GM13977 (cell line): ENCODE results near the gene GNPTG.
A peak's percentile ranks its signal among the peaks of the same experiment; 100 is the strongest.

Source experiments
- DNase-seq: peaks from one replicate; pipeline ENCODE4 v3.0.0; 2012; ENCODE audit warnings: low spot score
- CTCF ChIP-seq: IDR thresholded peaks from 2 replicates; pipeline ENCODE4 v1.5.1; 2012; ENCODE audit warnings: mild to moderate bottlenecking, control low read depth; ENCODE audit not compliant: insufficient read depth; ENCODE audit errors: extremely low read depth, missing control alignments
- in situ Hi-C: fragments of 300-500 bp; cut with MboI; formaldehyde crosslinking; loops from one replicate; pipeline ENCODE4 v1.12.0; 2022; ENCODE audit warnings: low sequenced_read_pairs, low pct_unique_long_range_greater_than_20kb, mixed read lengths, inconsistent platforms; ENCODE audit not compliant: unreplicated experiment

GNPTG gene

GRCh38 chr16:1378804-1379303 lies 27.1 kb downstream of the GNPTG start:
- no peak for TF ChIP-seq CTCF
- peak; percentile 77 for DNase-seq
- in situ Hi-C loops: no loop called here

GRCh38 chr16:1379304-1380076 lies 27.8 kb downstream of the GNPTG start:
- in situ Hi-C loops: no loop called here
- peak; percentile 94 for DNase-seq
- TF ChIP-seq CTCF: no peak

GRCh38 chr16:1380195-1380594 lies 28.5 kb downstream of the GNPTG start:
- in situ Hi-C loops: no loop called here
- no peak for TF ChIP-seq CTCF
- DNase-seq: no peak

GRCh38 chr16:1381612-1382406 lies 30.1 kb downstream of the GNPTG start:
- DNase-seq: no peak
- no peak for TF ChIP-seq CTCF
- in situ Hi-C loops: no loop called here

GRCh38 chr16:1383556-1383955 lies 31.8 kb downstream of the GNPTG start:
- no peak for DNase-seq
- no peak for TF ChIP-seq CTCF
- in situ Hi-C loops: no loop called here

- in situ Hi-C loops: no loop called here
- no peak for DNase-seq
- no peak for TF ChIP-seq CTCF
Observed at GRCh38 chr16:1385232-1385631, 33.5 kb downstream of the GNPTG start.
